Colonic mucosa (tissue), 4 donors: ENCODE results near the gene ZBTB7B. TPM values are rescaled to one million over a fixed set of nuclear protein-coding genes. Genes with fewer than 3 reads are reported as not detected.

ENCODE experiments used
- DNase-seq: peaks from one replicate; pipeline ENCODE4 v3.0.0-alpha.2; 2020
- H3K27ac ChIP-seq: fragments of 200-600 bp; one replicate; pipeline ENCODE4 v1.8.0; 2021
- H3K27me3 ChIP-seq: fragments of 200-600 bp; one replicate; pipeline ENCODE4 v1.8.0; 2021
- H3K36me3 ChIP-seq: fragments of 200-600 bp; one replicate; pipeline ENCODE4 v1.8.0; 2021
- H3K4me1 ChIP-seq: fragments of 200-600 bp; one replicate; pipeline ENCODE4 v1.8.0; 2021; ENCODE audit warnings: mild to moderate bottlenecking
- H3K4me3 ChIP-seq: fragments of 200-600 bp; one replicate; pipeline ENCODE4 v1.8.0; 2021
- H3K9ac ChIP-seq, 2 donors: one replicate each; pipeline ENCODE4 v1.7.0; 2013; ENCODE audit warnings: control low read depth in 2 of 2, low read depth in 2 of 2, low read length in 2 of 2
- H3K9me3 ChIP-seq: fragments of 200-600 bp; one replicate; pipeline ENCODE4 v1.8.0; 2021
- intact Hi-C: fragments of 100-400 bp; cut with DNase I; formaldehyde crosslinking; loops from one replicate; pipeline ENCODE4 v1.14.1; 2022
- total RNA-seq, 2 donors: library from RNA; stranded (reverse); fragmentation: NEBNext Ultra II Directional in 1 of 2; extraction: Animal tissue kit (Norgen Biotek cat#: 25700) in 1 of 2; gene quantifications; one replicate each; pipeline ENCODE4 v1.2.1, GENCODE V29; 2021
- TF ChIP-seq, protein P1 (sequence below): fragments of 200-600 bp; IDR thresholded peaks from one replicate; pipeline ENCODE4 v1.8.0; 2022; ENCODE audit warnings: antibody characterized with exemption, mild to moderate bottlenecking
- donor health status: healthy.
- donor health status: DM: no; HTN: no; CAD: no.
- donor health status: DM: no; HTN: no; CAD: no.

ZBTB7B gene
- total RNA-seq, 2 donors from 2014 or later = 185 to 205 TPM

- H3K9me3 ChIP-seq = no peaks in the 10 kb centered on the region
- peak overlapping the region; percentile 94 for H3K27ac ChIP-seq
- peaks cover 2% of the 10 kb centered on the region for H3K36me3 ChIP-seq
- peaks cover 62% of the 10 kb centered on the region for H3K4me1 ChIP-seq
- peak overlapping the region; percentile 71 to 100 for H3K9ac ChIP-seq
- H3K27me3 ChIP-seq = no peaks in the 10 kb centered on the region
- intact Hi-C loops = no loop called here
- DNase-seq = no peak
- peak overlapping the region; percentile 41 for H3K4me3 ChIP-seq
- TF ChIP-seq, protein P1, sequence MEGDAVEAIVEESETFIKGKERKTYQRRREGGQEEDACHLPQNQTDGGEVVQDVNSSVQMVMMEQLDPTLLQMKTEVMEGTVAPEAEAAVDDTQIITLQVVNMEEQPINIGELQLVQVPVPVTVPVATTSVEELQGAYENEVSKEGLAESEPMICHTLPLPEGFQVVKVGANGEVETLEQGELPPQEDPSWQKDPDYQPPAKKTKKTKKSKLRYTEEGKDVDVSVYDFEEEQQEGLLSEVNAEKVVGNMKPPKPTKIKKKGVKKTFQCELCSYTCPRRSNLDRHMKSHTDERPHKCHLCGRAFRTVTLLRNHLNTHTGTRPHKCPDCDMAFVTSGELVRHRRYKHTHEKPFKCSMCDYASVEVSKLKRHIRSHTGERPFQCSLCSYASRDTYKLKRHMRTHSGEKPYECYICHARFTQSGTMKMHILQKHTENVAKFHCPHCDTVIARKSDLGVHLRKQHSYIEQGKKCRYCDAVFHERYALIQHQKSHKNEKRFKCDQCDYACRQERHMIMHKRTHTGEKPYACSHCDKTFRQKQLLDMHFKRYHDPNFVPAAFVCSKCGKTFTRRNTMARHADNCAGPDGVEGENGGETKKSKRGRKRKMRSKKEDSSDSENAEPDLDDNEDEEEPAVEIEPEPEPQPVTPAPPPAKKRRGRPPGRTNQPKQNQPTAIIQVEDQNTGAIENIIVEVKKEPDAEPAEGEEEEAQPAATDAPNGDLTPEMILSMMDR = no peak
Measured at GRCh38 chr1:155009221-155009711, 6.7 kb downstream of the ZBTB7B start.

DNA sequence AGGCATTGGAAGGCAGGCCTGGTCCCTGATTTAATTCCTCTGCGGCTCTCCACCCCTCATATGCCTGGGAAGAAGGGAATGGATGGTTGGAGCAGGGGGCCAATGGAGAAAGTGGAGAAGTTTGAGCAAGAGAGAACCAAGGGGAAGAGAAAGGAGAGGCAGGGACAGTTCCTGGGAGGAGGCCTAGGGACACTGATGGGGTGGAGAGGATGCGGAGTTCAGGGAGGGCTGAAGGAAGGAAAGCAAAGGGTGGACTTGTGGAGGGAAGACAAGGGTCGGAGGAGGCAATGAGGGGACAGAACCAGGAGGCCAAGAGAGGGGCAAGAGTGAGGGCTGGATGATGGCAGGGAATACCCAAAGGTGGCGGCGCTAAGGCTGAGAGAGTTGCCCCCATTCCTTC lies 7.1 kb downstream of the ZBTB7B start:
- TF ChIP-seq, protein P1 = no peak
- no peak for DNase-seq
- intact Hi-C loops = no loop called here
- Histone ChIP-seq H3K9me3 (no peaks in the 10 kb centered on the region), H3K36me3 (peaks cover 7% of the 10 kb centered on the region), H3K4me1 (peaks cover 62% of the 10 kb centered on the region), H3K4me3 (peak overlapping the region; percentile 41), H3K27me3 (no peaks in the 10 kb centered on the region), H3K27ac (peak overlapping the region; percentile 94), H3K9ac (peak overlapping the region in 1 of 2 donors; percentile 100)

DNA sequence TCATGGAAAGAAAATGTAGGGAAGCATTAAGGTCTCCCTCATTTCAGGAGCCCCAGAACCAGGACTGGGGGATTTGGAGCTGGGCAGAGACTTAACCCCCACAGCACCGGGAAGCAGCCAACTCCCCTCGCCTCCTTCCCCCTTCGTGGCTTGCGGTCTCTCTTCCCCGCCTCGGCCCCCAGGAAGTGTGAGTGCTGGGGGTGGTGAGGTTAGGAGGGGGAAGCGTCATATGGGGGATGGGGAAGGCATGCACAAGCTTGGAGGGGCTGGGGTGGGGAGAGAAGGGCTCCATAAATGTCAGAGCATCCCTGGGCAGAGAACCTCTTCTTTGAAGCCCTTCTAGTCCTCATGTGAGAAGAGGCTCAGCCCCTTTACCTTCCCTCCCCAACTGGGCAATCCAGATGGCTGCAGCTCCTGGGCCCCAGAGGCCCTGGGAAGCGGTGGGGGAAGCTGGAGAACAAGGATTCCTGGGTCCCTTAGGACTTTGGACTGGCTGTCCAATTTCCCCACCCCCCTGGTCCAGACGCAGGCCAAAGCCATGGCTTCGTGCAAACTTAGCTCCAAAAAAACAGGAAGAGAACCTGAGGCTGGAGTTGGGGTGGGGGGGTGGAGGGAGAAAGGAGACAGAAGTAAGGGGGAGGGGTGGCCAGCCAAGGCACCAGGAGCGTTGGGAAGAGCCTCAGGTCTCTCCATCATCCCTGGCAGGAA lies 7.8 kb downstream of the ZBTB7B start:
- TF ChIP-seq, protein P1 = no peak
- peaks cover 56% of the 10 kb centered on the region for H3K4me1 ChIP-seq

DNA sequence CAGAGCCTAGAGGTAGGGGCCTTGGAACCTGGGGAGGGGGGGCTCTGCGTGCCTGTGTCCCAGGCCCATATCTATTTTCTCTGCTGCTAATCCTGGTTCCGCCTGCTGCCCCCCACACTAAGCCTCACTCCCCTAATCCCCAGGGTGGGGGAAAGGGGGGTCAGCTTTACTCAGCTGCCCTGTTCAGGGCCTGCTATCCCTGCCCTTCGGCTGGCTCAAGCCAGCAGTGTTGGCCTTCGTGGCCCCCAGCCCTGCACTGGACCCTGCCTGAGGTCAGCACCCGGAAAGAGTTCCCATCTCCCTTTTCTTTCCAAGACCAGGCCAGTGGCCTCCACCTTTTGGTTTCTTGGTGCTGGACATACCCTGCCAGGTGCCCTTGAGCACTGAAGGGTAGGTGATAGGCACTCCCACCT lies 8.4 kb downstream of the ZBTB7B start:
- Histone ChIP-seq H3K4me1 (peaks cover 51% of the 10 kb centered on the region), H3K9me3 (no peaks in the 10 kb centered on the region), H3K9ac (peak overlapping the region; percentile 44 to 100), H3K36me3 (peaks cover 13% of the 10 kb centered on the region), H3K4me3 (no peak overlapping the region), H3K27me3 (no peaks in the 10 kb centered on the region), H3K27ac (peak overlapping the region; percentile 94)
- intact Hi-C loops = no loop called here
- TF ChIP-seq, protein P1 = no peak
- no peak for DNase-seq

More for the DNA sequence above, 7.8 kb downstream of the ZBTB7B start:
- Histone ChIP-seq H3K9me3 (no peaks in the 10 kb centered on the region), H3K36me3 (peaks cover 13% of the 10 kb centered on the region), H3K4me3 (peak overlapping the region; percentile 41), H3K9ac (peak overlapping the region in 1 of 2 donors; percentile 100), H3K27me3 (no peaks in the 10 kb centered on the region), H3K27ac (peak overlapping the region; percentile 94)
- DNase-seq = peak; percentile 37
- intact Hi-C loops = no loop called here

DNA sequence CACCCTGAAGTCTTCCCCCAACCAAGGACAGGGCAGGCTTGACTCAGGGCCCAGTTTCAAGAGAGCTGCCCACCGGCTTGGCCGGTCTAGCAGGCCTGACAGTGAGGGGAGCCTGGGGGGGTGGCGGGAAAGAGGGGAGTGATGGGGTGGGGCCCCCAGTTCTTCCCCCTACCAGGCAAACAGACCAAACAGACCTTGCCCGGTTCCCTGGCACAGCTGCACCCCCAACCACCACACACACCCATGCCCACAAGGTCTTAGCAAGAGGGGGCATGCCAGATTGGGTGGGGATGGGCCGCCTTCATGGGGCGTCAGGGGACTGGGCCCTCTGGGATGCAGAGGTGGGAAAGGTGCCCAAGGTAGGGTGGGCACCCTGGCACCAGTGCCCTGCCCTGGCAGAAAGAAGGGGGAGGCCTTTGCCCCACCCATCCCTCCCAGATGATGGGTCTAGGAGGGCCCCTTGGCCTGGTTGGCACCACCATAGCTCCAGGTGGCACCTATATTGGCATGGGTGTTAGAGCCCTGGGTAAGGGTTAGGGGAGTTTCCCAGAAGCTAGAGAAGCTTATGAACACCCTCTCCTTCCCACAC lies 8.9 kb downstream of the ZBTB7B start:
- intact Hi-C loops = no loop called here
- no peak overlapping the region for H3K4me3 ChIP-seq
- TF ChIP-seq, protein P1 = no peak
- peak overlapping the region; percentile 94 for H3K27ac ChIP-seq
- peaks cover 49% of the 10 kb centered on the region for H3K4me1 ChIP-seq
- no peaks in the 10 kb centered on the region for H3K27me3 ChIP-seq
- DNase-seq = no peak
- H3K36me3 ChIP-seq = peaks cover 13% of the 10 kb centered on the region
- H3K9me3 ChIP-seq = no peaks in the 10 kb centered on the region
- peak overlapping the region; percentile 44 to 100 for H3K9ac ChIP-seq
